ENCODE data around the gene AMHR2. TPM values are rescaled to one million over a fixed set of nuclear protein-coding genes. Genes with fewer than 3 reads are reported as not detected.

AMHR2 gene
- total RNA-seq, 3 donors from 2014 or later = 0.15 TPM; not detected in 2

Other genes starting within 250 kb of the AMHR2 start
- gene ZNF740, start 243.1 kb upstream of the AMHR2 start, total RNA-seq = 10 to 100 TPM; 17.9 to 22.0 (median 19.3) TPM
- gene CSAD, start 242.9 kb upstream of the AMHR2 start, total RNA-seq = 10 to 100 TPM; 60.2 to 74.1 (median 68.8) TPM
- gene ITGB7, start 216.6 kb upstream of the AMHR2 start, total RNA-seq = 1 to 10 TPM; 1.1 to 2.9 (median 2.9) TPM
- gene RARG, start 191.6 kb upstream of the AMHR2 start, total RNA-seq = 10 to 100 TPM; 12.2 to 39.8 (median 23.3) TPM
- gene ESPL1, start 155.6 kb upstream of the AMHR2 start, total RNA-seq = 1 to 10 TPM in 2 of 3 donors, under 1 TPM in 1; 0.33 to 1.3 (median 1.2) TPM
- 1,000 to 10,000 TPM in 1 of 3 donors, 100 to 1,000 TPM in 2; 764 to 1,048 (median 840) TPM for gene PFDN5, start 128.3 kb upstream of the AMHR2 start, total RNA-seq
- gene MYG1, start 124.2 kb upstream of the AMHR2 start, total RNA-seq = 10 to 100 TPM; 35.7 to 63.8 (median 39.1) TPM
- 10 to 100 TPM; 46.2 to 63.7 (median 51.0) TPM for gene AAAS, start 102.2 kb upstream of the AMHR2 start, total RNA-seq
- not detected for gene SP7, start 87.5 kb upstream of the AMHR2 start, total RNA-seq
- 100 to 1,000 TPM in 1 of 3 donors, 10 to 100 TPM in 2; 84.6 to 111 (median 91.4) TPM for gene SP1, start 43.7 kb upstream of the AMHR2 start, total RNA-seq
- 10 to 100 TPM; 57.1 to 65.1 (median 61.0) TPM for gene PRR13, start 17.9 kb downstream of the AMHR2 start, total RNA-seq
- gene PCBP2, start 28.2 kb downstream of the AMHR2 start, total RNA-seq = 100 to 1,000 TPM; 512 to 722 (median 529) TPM
- 10 to 100 TPM; 16.4 to 28.8 (median 24.6) TPM for gene MAP3K12, start 75.6 kb downstream of the AMHR2 start, total RNA-seq
- gene TARBP2, start 77.4 kb downstream of the AMHR2 start, total RNA-seq = 10 to 100 TPM; 24.8 to 45.1 (median 37.0) TPM
- gene NPFF, start 83.6 kb downstream of the AMHR2 start, total RNA-seq = under 1 TPM in 1 of 3 donors, not detected in 2; 0.98 TPM
- gene ATF7, start 202.5 kb downstream of the AMHR2 start, total RNA-seq = 10 to 100 TPM; 31.4 to 34.1 (median 33.4) TPM